Astrocyte (in vitro differentiated cells and primary cell): Measurements from ENCODE around the gene GOLPH3. TPM values are rescaled to one million over a fixed set of nuclear protein-coding genes. Genes with fewer than 3 reads are reported as not detected.

Experiments
- DNase-seq: peaks from one replicate; pipeline ENCODE4 v3.0.0-alpha.2; 2010; ENCODE audit warnings: low read depth
- FAIRE-seq: peaks from 2 replicates; lab custom pipeline; 2011; peaks lifted over from hg19 to GRCh38; lab: Jason Lieb, UNC
- H2AFZ ChIP-seq: 2 replicates; pipeline ENCODE4 v1.6.0; 2012; ENCODE audit warnings: low read depth, low read length, inconsistent platforms
- H3K27ac ChIP-seq: 2 replicates; pipeline ENCODE4 v1.5.1; 2011; ENCODE audit warnings: low read depth, low read length, inconsistent platforms
- H3K27me3 ChIP-seq: 2 replicates; pipeline ENCODE4 v1.6.0; 2011; ENCODE audit warnings: low read length, inconsistent platforms; ENCODE audit not compliant: insufficient read depth
- H3K36me3 ChIP-seq: 2 replicates; pipeline ENCODE4 v1.5.1; 2011; ENCODE audit warnings: low read length, inconsistent platforms; ENCODE audit not compliant: insufficient read depth
- H3K4me1 ChIP-seq: 2 replicates; pipeline ENCODE4 v1.5.1; 2011; ENCODE audit warnings: low read length, inconsistent platforms; ENCODE audit not compliant: insufficient read depth
- H3K4me2 ChIP-seq: 2 replicates; pipeline ENCODE4 v1.6.0; 2012; ENCODE audit warnings: low read length, inconsistent platforms
- H3K4me3 ChIP-seq: 2 replicates; pipeline ENCODE4 v1.5.1; 2011; ENCODE audit warnings: low read depth, mild to moderate bottlenecking, low read length, inconsistent platforms; ENCODE audit not compliant: insufficient read depth
- H3K79me2 ChIP-seq: 2 replicates; pipeline ENCODE4 v1.6.0; 2012; ENCODE audit warnings: mild to moderate bottlenecking, low read length, inconsistent platforms; ENCODE audit not compliant: insufficient read depth
- H3K9ac ChIP-seq: 2 replicates; pipeline ENCODE4 v1.6.0; 2012; ENCODE audit warnings: mild to moderate bottlenecking, low read length, inconsistent platforms
- H3K9me3 ChIP-seq: 2 replicates; pipeline ENCODE4 v1.5.1; 2012; ENCODE audit warnings: low read depth, mild to moderate bottlenecking, low read length, inconsistent platforms; ENCODE audit not compliant: insufficient read depth
- H4K20me1 ChIP-seq: 2 replicates; pipeline ENCODE4 v1.6.0; 2012; ENCODE audit warnings: low read length, inconsistent platforms; ENCODE audit not compliant: insufficient read depth
- H3K27ac Mint-ChIP-seq: one replicate; pipeline ENCODE4 v1.8.0; 2021; ENCODE audit warnings: mild to moderate bottlenecking, mixed read lengths; ENCODE audit not compliant: unreplicated experiment
- H3K27me3 Mint-ChIP-seq: one replicate; pipeline ENCODE4 v1.8.0; 2021; ENCODE audit warnings: low read depth, mixed read lengths; ENCODE audit not compliant: unreplicated experiment
- H3K36me3 Mint-ChIP-seq: one replicate; pipeline ENCODE4 v1.8.0; 2021; ENCODE audit warnings: low read depth, mixed read lengths; ENCODE audit not compliant: unreplicated experiment
- H3K4me1 Mint-ChIP-seq: one replicate; pipeline ENCODE4 v1.8.0; 2021; ENCODE audit warnings: low read depth, mixed read lengths; ENCODE audit not compliant: unreplicated experiment
- H3K4me3 Mint-ChIP-seq: one replicate; pipeline ENCODE4 v1.8.0; 2021; ENCODE audit warnings: mild to moderate bottlenecking, moderate library complexity, mixed read lengths; ENCODE audit not compliant: unreplicated experiment
- H3K9me3 Mint-ChIP-seq: one replicate; pipeline ENCODE4 v1.8.0; 2021; ENCODE audit warnings: mild to moderate bottlenecking, mixed read lengths; ENCODE audit not compliant: unreplicated experiment
- EZH2 ChIP-seq: IDR thresholded peaks from 2 replicates; pipeline ENCODE4 v1.6.1; 2012; ENCODE audit warnings: mild to moderate bottlenecking, low read length, inconsistent platforms; ENCODE audit not compliant: insufficient read depth
- total RNA-seq: library from RNA; stranded (reverse); gene quantifications from 2 replicates; pipeline ENCODE4 v1.2.1, GENCODE V29; 2021
- TF ChIP-seq, protein P1 (sequence below): IDR thresholded peaks from 2 replicates; pipeline ENCODE4 v1.5.1; 2011; ENCODE audit warnings: low read depth, mild to moderate bottlenecking, inconsistent platforms, low read length, moderate library complexity; ENCODE audit not compliant: insufficient read depth

GOLPH3 gene
- total RNA-seq, 1 donor from 2014 or later: 114 TPM

DNA sequence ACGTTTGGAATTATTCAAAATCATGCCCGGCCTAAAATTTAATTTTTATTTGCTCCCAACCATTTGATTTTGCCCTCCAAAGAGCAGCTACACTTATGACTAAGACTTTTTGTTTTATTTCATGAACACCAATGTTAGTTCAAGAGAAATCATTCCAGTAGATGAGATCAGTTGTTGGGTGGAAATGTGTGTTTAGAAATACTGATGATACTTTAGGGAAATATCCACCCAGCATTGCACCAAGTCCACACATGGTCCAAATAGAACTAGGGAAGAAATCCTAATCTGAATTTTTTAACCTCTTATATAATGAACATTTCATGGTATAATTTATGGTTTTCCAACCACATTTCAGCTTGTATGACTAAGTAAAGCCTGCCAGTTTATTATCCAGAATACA, 28.3 kb upstream of the GOLPH3 start:
- Mint-ChIP-seq H3K27ac (no peak overlapping the region), H3K4me1 (no peaks in the 10 kb centered on the region), H3K36me3 (no peaks in the 10 kb centered on the region), H3K4me3 (no peak overlapping the region), H3K9me3 (no peaks in the 10 kb centered on the region), H3K27me3 (peaks cover 7% of the 10 kb centered on the region)
- H3K4me1 ChIP-seq: no peaks in the 10 kb centered on the region
- H4K20me1 ChIP-seq: no peaks in the 10 kb centered on the region
- no peak overlapping the region for H3K4me3 ChIP-seq
- H3K4me2 ChIP-seq: no peak overlapping the region
- DNase-seq: peak; percentile 41
- no peaks in the 10 kb centered on the region for H3K9me3 ChIP-seq
- H3K9ac ChIP-seq: no peak overlapping the region
- no peak for TF ChIP-seq EZH2
- TF ChIP-seq, protein P1, sequence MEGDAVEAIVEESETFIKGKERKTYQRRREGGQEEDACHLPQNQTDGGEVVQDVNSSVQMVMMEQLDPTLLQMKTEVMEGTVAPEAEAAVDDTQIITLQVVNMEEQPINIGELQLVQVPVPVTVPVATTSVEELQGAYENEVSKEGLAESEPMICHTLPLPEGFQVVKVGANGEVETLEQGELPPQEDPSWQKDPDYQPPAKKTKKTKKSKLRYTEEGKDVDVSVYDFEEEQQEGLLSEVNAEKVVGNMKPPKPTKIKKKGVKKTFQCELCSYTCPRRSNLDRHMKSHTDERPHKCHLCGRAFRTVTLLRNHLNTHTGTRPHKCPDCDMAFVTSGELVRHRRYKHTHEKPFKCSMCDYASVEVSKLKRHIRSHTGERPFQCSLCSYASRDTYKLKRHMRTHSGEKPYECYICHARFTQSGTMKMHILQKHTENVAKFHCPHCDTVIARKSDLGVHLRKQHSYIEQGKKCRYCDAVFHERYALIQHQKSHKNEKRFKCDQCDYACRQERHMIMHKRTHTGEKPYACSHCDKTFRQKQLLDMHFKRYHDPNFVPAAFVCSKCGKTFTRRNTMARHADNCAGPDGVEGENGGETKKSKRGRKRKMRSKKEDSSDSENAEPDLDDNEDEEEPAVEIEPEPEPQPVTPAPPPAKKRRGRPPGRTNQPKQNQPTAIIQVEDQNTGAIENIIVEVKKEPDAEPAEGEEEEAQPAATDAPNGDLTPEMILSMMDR: no peak
- H3K27ac ChIP-seq: no peak overlapping the region
- H3K27me3 ChIP-seq: no peaks in the 10 kb centered on the region
- FAIRE-seq: no peak
- no peaks in the 10 kb centered on the region for H3K79me2 ChIP-seq
- no peak overlapping the region for H2AFZ ChIP-seq
- H3K36me3 ChIP-seq: no peaks in the 10 kb centered on the region

DNA sequence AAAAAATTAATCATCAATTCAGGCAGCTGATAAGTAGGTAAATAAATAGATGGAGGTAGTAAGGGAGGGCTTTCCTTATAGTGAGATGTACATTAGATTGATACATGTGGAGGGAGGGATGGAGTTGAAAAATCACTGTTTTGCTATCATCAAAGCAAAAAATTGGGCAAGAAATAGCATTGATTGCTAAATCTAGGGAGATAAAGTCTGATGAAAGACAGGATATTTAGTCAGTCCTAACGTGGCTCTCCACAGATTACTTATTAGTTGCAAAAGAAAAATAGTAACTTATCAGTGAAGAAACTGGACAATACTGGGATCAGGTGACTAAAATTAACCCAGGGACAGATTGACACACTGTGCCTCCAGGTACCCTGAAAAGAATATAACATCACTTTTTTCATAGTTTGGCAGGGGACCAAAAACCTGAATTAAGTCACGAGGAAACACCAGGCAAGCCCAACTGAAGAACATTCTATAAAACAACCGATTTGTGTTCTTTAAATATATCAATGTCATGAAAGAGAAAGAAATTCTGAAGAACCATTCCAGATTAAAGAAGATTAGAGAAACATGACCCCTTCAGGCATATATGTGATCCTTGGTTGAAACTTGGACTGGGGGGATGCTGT, 27.1 kb upstream of the GOLPH3 start:
- Mint-ChIP-seq H3K9me3 (no peaks in the 10 kb centered on the region), H3K27me3 (peaks cover 7% of the 10 kb centered on the region), H3K27ac (no peak overlapping the region), H3K4me3 (no peak overlapping the region), H3K4me1 (no peaks in the 10 kb centered on the region), H3K36me3 (no peaks in the 10 kb centered on the region)
- no peak for FAIRE-seq
- Histone ChIP-seq H3K27ac (no peak overlapping the region), H3K36me3 (no peaks in the 10 kb centered on the region), H3K4me3 (no peak overlapping the region), H4K20me1 (no peaks in the 10 kb centered on the region), H3K27me3 (no peaks in the 10 kb centered on the region), H3K4me2 (no peak overlapping the region), H3K9ac (no peak overlapping the region), H3K9me3 (no peaks in the 10 kb centered on the region), H3K79me2 (no peaks in the 10 kb centered on the region), H3K4me1 (no peaks in the 10 kb centered on the region), H2AFZ (no peak overlapping the region)
- TF ChIP-seq, protein P1: no peak
- TF ChIP-seq EZH2: no peak
- DNase-seq: no peak

DNA sequence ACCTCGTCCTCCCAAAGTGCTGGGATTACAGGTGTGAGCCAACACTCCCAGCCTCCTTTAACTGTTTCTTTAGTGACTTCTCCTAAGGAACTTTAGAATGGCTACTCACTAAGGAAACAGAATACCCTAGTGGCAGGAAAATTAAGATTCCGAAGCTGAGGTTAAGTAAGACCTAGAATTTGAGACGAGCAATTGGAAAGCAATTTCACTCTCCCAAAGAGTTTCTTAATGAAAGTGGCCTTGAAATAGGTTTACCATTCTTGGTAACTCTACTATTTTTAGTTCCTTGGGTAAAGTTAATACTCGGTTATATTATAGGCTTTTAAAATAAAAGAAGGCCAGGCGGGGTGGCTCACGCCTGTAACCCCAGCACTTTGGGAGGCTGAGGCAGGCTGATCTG, 22.9 kb upstream of the GOLPH3 start:
- Histone ChIP-seq H2AFZ (no peak overlapping the region), H4K20me1 (no peaks in the 10 kb centered on the region), H3K27me3 (no peaks in the 10 kb centered on the region), H3K9ac (no peak overlapping the region), H3K27ac (no peak overlapping the region), H3K79me2 (no peaks in the 10 kb centered on the region), H3K36me3 (no peaks in the 10 kb centered on the region), H3K4me1 (peaks cover 8% of the 10 kb centered on the region), H3K4me3 (no peak overlapping the region), H3K4me2 (no peak overlapping the region), H3K9me3 (no peaks in the 10 kb centered on the region)
- no peak overlapping the region for H3K4me3 Mint-ChIP-seq
- H3K36me3 Mint-ChIP-seq: no peaks in the 10 kb centered on the region
- peaks cover 2% of the 10 kb centered on the region for H3K4me1 Mint-ChIP-seq
- H3K27me3 Mint-ChIP-seq: no peaks in the 10 kb centered on the region
- H3K27ac Mint-ChIP-seq: no peak overlapping the region
- TF ChIP-seq, protein P1: no peak
- TF ChIP-seq EZH2: no peak
- DNase-seq (no peak), FAIRE-seq (no peak)
- H3K9me3 Mint-ChIP-seq: peaks cover 1% of the 10 kb centered on the region
